HG02884 (cell line): Measurements from ENCODE around the gene SRXN1.
"Not testable (repeated sequence)": the region's sequence is repeated elsewhere in the genome, so short reads cannot be mapped to it uniquely, and the experiment has no call there.

Experiments used
- ATAC-seq: cut with Tn5 transposase; IDR thresholded peaks from one replicate; pipeline ENCODE4 v1.9.1; 2021; ENCODE audit warnings: mild to moderate bottlenecking, moderate library complexity; ENCODE audit not compliant: unreplicated experiment

Gene SRXN1

GRCh38 chr20:653110-653589 lies at the start of gene SRXN1:
Gene SRXN1, minus strand, starts transcription at chr20:653200. Its CDS starts 15 bp downstream, at chr20:653185.
- ATAC-seq = peak; percentile 87

DNA sequence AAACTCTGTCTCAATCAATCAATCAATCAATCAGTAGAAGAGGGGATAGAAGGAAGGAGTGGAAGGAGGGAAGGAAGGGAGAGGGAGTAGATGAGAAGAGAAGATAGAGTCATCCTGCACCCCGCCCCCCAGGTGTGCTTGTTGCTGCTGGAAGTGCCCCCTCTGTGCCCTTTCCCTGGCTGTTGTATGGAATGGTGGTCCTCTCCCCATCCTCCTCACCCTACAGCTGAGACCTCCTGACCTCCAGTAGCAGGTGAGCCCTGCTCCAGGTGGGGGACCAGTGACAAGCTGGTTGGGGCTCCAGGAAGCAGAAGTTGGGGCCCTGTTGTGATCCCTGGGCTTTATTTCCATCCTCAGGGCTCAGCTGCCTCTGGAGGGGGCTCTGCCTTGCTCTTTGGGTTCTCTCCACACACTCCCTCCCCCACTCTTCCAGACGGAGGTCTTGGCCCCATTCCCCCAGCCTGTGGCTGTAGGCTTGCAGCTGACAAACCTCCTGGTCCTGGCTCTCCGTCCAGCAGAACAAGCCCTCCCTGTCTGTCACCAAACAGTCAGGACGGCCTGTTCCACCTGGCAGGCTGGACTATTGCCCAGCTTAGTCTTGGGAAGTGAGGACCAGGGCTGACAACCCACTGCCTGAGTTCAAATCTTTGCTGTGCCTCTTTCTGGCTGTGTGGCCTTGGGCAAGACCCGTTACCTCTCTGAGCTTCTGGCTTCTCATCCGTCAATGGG lies 48.6 kb upstream of the SRXN1 start:
- no peak for ATAC-seq

- no peak for ATAC-seq
Observed at GRCh38 chr20:699811-700338, 46.9 kb upstream of the SRXN1 start.

DNA sequence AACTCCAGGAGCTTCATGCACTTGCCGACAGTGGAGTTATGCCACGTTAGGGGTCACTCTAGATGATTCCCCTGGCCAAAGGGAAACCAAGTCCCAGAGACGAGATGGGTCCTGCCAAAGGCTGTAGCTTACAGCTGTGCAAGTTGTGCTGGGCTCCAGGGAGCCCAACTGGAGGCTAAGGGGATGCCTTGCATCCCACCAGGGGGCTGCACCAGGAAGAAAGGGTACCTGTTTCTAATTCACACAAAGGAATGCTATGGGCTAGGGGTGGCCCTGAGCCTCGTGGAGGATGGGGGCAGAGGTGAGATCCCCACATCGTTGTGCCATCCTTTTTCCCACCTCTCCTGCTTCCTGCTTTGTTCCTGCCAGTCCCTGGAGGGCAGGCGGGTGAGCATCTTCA lies 46.3 kb upstream of the SRXN1 start:
- ATAC-seq = no peak

GRCh38 chr20:698276-698675 lies 45.3 kb upstream of the SRXN1 start:
- ATAC-seq = no peak

DNA sequence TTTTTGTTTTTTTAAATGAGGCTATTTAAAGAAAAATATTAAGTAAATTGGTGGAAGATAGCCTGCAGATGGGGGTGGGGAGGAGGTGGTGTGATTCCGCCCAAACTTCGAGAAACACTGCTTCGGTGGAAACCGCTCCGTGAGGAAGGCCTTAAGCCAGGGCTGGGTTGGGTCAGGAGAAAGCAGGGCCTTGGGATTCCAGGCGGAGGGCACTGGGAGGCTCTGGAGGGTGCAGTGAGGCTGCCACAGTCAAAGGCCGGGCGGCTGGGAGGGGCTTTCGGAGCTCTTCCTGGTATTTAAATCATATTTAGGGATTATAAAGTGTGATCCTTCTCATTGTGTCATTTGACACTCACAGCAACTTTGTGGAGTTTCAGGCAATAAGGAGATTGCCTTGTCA lies 44.8 kb upstream of the SRXN1 start:
- ATAC-seq = no peak

DNA sequence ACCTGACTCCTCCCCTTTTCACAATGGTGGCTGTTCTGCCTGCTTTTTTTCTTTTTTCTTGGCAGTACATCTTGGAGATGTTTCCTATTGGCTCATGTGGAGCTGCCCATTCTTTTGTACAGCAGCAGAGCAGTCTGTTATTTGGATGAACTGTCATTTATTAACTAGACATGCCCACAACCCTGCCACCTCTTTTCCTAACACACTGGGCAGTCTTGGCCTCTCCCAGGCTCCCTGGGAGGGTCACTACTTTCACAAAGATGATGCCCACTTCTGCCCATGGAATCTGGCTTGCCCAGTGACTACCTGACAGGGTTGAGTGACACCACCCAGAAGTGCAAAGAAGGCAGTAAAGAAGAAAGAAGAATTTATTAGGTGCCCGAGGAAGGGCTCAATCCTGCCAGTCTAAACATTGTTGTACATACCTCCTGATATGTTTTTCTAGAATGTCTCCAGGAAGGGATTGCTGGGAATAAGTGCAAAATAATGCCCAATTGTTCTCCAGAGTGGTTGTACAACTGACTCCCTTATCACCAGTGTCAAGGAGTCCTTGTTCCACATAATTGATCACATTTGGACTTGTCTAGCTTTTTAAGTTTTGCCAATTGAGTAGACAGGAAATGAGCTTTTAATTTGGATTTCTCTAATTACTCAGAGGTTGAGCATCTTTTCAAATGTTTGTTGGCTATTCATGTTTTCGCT lies 42.3 kb upstream of the SRXN1 start:
- ATAC-seq = no peak

- no peak for ATAC-seq
Observed at GRCh38 chr20:694496-694895, 41.5 kb upstream of the SRXN1 start.

GRCh38 chr20:693786-694185 lies 40.8 kb upstream of the SRXN1 start:
- not testable (repeated sequence) for ATAC-seq

DNA sequence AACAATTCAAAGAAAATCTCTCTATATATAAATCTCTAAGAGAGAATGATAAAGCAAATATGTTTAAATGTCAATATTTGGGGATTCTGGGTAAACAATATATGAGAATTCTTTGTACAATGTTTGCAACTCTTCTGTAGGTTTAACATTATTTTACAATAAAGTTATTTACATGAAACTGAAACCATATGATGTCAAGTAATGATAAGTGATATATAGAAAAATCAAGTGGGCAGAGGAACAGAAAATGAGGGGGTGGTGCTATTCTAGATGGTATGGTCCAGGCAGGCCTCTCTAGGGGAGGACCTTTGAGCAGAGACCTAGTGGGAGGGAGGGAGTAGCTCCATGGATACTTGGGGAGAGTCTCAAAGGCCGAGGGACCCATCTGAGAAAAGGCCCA lies 39.0 kb upstream of the SRXN1 start:
- ATAC-seq = no peak

- ATAC-seq = no peak
Observed at GRCh38 chr20:689947-690346, 36.9 kb upstream of the SRXN1 start.

- ATAC-seq = no peak
Observed at GRCh38 chr20:689348-689747, 36.3 kb upstream of the SRXN1 start.

- ATAC-seq = no peak
Observed at GRCh38 chr20:688809-689212, 35.8 kb upstream of the SRXN1 start.

GRCh38 chr20:687468-688203 lies 34.6 kb upstream of the SRXN1 start:
- no peak for ATAC-seq

GRCh38 chr20:684676-685319 lies 31.8 kb upstream of the SRXN1 start:
- no peak for ATAC-seq

- ATAC-seq = no peak
Observed at GRCh38 chr20:682123-682522, 29.1 kb upstream of the SRXN1 start.

DNA sequence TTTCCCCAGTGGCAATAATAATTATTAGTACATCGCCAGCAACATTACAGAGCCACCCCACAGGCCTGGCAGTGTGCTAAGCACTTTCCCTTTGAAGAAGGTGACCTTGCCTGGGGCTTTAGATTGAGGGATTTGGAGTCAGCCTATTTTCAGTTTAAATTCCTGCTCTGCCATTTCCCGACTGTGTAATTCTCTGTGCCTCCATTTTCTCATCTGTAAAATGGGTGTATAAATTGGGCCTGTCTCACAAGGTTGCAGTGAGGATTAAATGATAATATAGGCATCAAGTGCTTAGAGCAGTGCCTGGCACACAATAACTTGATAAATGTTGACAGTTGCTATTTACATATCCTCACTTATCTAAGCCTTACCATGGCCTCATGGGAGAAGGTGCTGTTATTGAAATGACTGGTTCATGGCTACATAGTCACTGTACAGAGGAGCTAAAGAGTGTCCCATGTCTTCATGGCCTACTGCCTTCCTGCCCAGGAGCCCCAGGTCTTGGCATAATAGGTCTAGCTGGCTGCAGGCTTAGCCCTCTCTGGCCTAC lies 27.7 kb upstream of the SRXN1 start:
- no peak for ATAC-seq

GRCh38 chr20:677957-678356 lies 25.0 kb upstream of the SRXN1 start:
- ATAC-seq = no peak

DNA sequence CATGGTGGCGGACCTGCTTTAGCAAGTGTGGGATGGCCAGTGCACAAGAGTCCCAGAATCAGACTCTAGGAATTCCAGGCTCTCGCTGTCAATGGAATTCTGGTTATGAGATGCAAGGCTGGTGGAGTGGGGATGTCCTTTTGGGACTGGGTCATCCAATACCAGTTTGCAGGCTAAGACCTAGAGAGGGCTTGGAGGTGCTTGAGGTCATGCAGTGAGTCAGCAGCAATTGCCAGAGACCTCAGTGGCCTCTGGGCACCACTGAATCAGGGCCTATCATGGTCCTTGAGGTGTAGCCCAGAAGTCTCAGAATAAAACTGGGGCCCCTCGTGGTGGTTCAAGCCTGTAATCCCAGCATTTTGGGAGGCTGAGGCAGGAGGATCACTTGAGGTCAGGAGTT lies 24.0 kb upstream of the SRXN1 start:
- ATAC-seq = no peak

DNA sequence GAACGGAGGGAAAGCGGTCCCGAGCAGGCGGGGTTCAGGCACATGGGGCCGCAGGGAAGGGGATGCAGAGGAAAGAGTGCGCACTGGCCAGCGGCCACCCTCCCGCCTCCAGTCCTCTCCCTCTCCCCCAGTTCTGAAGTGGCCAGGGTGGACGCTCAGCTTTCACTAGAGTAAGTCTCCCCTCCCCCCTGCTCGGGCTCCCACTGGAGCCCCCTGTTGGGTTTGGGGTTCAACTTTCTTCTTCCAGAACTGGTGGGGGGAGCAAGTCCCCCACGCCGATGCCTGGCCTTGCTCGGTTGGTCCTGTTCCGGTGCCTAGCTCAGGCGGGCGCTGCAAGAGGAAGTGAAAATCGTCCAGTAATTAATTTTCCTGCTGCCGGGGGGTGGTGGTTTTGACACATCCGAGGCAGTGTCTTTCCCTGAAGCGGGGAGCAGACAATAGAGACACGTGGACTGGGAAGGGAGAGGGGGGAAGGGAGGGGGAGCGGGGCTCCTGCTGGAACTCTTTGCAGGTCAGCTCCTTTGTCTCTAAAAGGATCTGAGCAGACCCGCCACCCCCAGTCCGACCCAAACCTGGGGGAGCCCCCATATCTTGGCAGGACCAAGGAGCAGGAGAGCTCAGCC lies 23.4 kb upstream of the SRXN1 start:
- ATAC-seq = no peak
